K562 (cell line): ENCODE data around the gene MED13L.

Experiments used
- CBFB ChIP-seq: sonication (generic); formaldehyde crosslinking; IDR thresholded peaks from 2 replicates; pipeline ENCODE4 v1.4.0; 2020; ENCODE audit warnings: mild to moderate bottlenecking, missing genetic modification reagents
- CHD4 ChIP-seq: fragments of 200-600 bp; sonication (generic); IDR thresholded peaks from 3 replicates; pipeline ENCODE4 v1.6.1; 2012; ENCODE audit warnings: low read depth, mild to moderate bottlenecking, mixed read lengths, low read length, inconsistent platforms; ENCODE audit not compliant: insufficient read depth, insufficient replicate concordance, poor library complexity, severe bottlenecking
- ELF4 ChIP-seq: fragments of 450-650 bp; formaldehyde crosslinking; IDR thresholded peaks from 2 replicates; pipeline ENCODE4 v1.4.0; 2022; ENCODE audit warnings: missing genetic modification characterization
- FOXA1 ChIP-seq: fragments of 450-650 bp; IDR thresholded peaks from 2 replicates; pipeline ENCODE4 v1.6.1; 2016; ENCODE audit warnings: mild to moderate bottlenecking, borderline replicate concordance
- LCOR ChIP-seq: sonication (generic); formaldehyde crosslinking; IDR thresholded peaks from 2 replicates; pipeline ENCODE4 v1.8.0; 2022; ENCODE audit warnings: mild to moderate bottlenecking, missing genetic modification reagents
- NFE2 ChIP-seq: IDR thresholded peaks from 2 replicates; pipeline ENCODE4 v1.6.1; 2014; ENCODE audit warnings: antibody characterized with exemption, low read depth
- NFRKB ChIP-seq: fragments of 450-650 bp; IDR thresholded peaks from 2 replicates; pipeline ENCODE4 v1.6.1; 2016; ENCODE audit warnings: low read depth
- SP1 ChIP-seq: sonication (generic); formaldehyde crosslinking; IDR thresholded peaks from 2 replicates; pipeline ENCODE4 v1.8.1; 2022; ENCODE audit warnings: mild to moderate bottlenecking, missing genetic modification reagents
- TF ChIP-seq, protein P1 (sequence below), 3 experiments: IDR thresholded peaks in 2 of 3; conservative IDR thresholded peaks in 1 of 3; 2 replicates each; pipeline ENCODE4 v1.5.1; 2011 to 2012; ENCODE audit warnings: low read length in 3 of 3, mild to moderate bottlenecking in 3 of 3, control low read depth in 2 of 3, improper control_type of control experiment in 1 of 3, inconsistent platforms in 1 of 3, low read depth in 1 of 3, mixed read lengths in 1 of 3, moderate library complexity in 1 of 3; ENCODE audit not compliant: insufficient read depth in 2 of 3
- TF ChIP-seq, protein P2 (sequence below): sonication (generic); formaldehyde crosslinking; IDR thresholded peaks from 2 replicates; pipeline ENCODE4 v1.8.1; 2023; ENCODE audit warnings: mild to moderate bottlenecking, missing genetic modification reagents, moderate library complexity
- TF ChIP-seq, protein P3 (sequence below): fragments of 200-400 bp; formaldehyde crosslinking; IDR thresholded peaks from 2 replicates; pipeline ENCODE4 v1.6.1; 2017; ENCODE audit warnings: mild to moderate bottlenecking, low read depth, low read length, moderate library complexity

DNA sequence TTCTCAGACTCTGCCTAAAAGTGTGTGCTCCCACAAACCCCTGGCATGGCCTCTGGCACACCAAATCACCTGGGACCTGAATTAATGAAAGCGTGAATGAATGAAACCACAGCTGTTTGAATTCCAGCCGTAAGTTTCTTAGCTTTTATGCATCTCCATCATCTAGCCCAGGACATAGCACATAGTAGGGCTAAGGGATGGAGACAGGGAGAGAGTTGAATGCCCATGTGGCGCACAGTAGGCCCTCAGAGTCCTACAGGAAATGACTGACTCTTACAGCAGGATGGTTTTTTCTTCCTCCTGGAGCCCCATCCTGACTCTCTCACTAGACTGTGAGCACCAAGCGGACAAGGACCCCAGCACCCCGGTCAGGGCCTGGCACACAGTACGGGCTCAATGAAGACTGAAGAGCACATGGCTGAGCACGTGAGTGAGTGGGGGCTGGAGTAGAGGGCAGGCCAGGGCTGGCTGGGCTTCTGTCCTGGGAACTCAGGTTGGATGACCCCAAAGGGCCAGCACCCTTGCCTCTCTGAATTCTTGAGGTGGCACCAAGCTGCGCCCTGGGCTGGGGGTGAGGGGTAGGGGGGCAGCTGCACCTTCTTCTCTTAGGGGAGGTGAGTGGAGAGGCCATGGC lies 351.3 kb downstream of the MED13L start:
- TF ChIP-seq FOXA1 (no peak), NFE2 (no peak), ELF4 (CRISPR knock-in tag) (no peak), CBFB (CRISPR knock-in tag) (no peak), SP1 (CRISPR knock-in tag) (no peak), LCOR (CRISPR knock-in tag) (no peak), NFRKB (no peak), CHD4 (no peak)
- TF ChIP-seq, protein P1, sequence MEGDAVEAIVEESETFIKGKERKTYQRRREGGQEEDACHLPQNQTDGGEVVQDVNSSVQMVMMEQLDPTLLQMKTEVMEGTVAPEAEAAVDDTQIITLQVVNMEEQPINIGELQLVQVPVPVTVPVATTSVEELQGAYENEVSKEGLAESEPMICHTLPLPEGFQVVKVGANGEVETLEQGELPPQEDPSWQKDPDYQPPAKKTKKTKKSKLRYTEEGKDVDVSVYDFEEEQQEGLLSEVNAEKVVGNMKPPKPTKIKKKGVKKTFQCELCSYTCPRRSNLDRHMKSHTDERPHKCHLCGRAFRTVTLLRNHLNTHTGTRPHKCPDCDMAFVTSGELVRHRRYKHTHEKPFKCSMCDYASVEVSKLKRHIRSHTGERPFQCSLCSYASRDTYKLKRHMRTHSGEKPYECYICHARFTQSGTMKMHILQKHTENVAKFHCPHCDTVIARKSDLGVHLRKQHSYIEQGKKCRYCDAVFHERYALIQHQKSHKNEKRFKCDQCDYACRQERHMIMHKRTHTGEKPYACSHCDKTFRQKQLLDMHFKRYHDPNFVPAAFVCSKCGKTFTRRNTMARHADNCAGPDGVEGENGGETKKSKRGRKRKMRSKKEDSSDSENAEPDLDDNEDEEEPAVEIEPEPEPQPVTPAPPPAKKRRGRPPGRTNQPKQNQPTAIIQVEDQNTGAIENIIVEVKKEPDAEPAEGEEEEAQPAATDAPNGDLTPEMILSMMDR (IDR thresholded peaks at IDR 0.05 in 2 of 3, conservative IDR thresholded peaks at IDR 0.05 in 1 of 3; ENCODE audit: insufficient read depth in 2 of 3, low read depth in 1 of 3, low read length in 3 of 3): no peak
- TF ChIP-seq, protein P2, sequence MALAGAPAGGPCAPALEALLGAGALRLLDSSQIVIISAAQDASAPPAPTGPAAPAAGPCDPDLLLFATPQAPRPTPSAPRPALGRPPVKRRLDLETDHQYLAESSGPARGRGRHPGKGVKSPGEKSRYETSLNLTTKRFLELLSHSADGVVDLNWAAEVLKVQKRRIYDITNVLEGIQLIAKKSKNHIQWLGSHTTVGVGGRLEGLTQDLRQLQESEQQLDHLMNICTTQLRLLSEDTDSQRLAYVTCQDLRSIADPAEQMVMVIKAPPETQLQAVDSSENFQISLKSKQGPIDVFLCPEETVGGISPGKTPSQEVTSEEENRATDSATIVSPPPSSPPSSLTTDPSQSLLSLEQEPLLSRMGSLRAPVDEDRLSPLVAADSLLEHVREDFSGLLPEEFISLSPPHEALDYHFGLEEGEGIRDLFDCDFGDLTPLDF (CRISPR knock-in tag): no peak
- TF ChIP-seq, protein P3, sequence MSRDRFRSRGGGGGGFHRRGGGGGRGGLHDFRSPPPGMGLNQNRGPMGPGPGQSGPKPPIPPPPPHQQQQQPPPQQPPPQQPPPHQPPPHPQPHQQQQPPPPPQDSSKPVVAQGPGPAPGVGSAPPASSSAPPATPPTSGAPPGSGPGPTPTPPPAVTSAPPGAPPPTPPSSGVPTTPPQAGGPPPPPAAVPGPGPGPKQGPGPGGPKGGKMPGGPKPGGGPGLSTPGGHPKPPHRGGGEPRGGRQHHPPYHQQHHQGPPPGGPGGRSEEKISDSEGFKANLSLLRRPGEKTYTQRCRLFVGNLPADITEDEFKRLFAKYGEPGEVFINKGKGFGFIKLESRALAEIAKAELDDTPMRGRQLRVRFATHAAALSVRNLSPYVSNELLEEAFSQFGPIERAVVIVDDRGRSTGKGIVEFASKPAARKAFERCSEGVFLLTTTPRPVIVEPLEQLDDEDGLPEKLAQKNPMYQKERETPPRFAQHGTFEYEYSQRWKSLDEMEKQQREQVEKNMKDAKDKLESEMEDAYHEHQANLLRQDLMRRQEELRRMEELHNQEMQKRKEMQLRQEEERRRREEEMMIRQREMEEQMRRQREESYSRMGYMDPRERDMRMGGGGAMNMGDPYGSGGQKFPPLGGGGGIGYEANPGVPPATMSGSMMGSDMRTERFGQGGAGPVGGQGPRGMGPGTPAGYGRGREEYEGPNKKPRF: no peak
